ENCODE results near the gene COG7.
A peak's percentile ranks its signal among the peaks of the same experiment; 100 is the strongest.

The COG7 gene

DNA sequence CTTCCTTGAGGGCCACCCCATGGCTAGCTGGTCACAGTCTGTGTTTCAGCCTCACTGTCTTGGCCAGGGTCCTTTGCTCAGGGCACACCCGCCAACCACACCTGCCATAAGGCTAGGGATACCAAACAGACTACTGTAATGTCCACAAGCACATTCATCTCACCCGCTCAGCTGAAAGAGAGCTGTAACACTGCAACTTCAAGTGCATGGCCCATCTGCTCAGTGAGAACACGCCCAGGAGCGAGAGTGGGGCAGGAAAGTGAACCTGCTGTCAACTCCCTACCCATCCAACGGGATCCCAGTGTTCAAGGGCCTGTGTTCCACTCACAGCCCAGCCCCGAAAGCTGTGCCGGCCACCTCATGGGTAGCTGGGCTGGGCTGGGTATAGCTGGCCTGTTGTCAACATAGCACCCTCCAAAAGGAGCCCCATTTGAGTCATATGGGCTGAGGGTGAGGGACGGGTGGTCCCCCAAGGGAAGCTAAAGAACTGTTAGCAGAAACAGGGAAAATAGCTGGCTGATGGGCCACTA lies 95.2 kb downstream of the COG7 start:
- TF ChIP-seq, protein P1, sequence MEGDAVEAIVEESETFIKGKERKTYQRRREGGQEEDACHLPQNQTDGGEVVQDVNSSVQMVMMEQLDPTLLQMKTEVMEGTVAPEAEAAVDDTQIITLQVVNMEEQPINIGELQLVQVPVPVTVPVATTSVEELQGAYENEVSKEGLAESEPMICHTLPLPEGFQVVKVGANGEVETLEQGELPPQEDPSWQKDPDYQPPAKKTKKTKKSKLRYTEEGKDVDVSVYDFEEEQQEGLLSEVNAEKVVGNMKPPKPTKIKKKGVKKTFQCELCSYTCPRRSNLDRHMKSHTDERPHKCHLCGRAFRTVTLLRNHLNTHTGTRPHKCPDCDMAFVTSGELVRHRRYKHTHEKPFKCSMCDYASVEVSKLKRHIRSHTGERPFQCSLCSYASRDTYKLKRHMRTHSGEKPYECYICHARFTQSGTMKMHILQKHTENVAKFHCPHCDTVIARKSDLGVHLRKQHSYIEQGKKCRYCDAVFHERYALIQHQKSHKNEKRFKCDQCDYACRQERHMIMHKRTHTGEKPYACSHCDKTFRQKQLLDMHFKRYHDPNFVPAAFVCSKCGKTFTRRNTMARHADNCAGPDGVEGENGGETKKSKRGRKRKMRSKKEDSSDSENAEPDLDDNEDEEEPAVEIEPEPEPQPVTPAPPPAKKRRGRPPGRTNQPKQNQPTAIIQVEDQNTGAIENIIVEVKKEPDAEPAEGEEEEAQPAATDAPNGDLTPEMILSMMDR (IDR thresholded peaks at IDR 0.05), result no peak
- H3K27ac ChIP-seq, result no peak overlapping the region

DNA sequence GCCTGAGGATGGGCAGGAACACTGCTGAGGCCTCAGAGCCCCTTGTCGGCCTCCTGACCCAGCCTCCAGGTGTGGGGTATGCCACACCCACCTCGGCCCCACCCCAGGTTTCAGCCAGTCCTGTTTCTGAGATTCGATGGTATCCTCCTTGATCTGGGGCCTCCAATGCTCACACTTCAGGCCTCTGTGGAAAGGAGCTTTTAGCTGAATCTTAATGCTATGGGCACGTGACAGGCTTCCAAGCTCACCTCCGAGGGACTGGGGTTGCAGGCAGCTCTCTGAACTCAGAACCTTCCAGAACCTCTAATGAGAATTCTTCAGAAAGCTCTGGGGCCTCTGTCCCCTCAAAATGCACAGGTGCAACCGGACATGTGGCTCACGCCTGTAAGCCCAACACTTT lies 96.0 kb downstream of the COG7 start:
- TF ChIP-seq, protein P1 (IDR thresholded peaks at IDR 0.05), result no peak
- no peak for TF ChIP-seq ZFX (IDR thresholded peaks at IDR 0.05; ENCODE audit: borderline replicate concordance)
- H3K27ac ChIP-seq, result no peak overlapping the region

DNA sequence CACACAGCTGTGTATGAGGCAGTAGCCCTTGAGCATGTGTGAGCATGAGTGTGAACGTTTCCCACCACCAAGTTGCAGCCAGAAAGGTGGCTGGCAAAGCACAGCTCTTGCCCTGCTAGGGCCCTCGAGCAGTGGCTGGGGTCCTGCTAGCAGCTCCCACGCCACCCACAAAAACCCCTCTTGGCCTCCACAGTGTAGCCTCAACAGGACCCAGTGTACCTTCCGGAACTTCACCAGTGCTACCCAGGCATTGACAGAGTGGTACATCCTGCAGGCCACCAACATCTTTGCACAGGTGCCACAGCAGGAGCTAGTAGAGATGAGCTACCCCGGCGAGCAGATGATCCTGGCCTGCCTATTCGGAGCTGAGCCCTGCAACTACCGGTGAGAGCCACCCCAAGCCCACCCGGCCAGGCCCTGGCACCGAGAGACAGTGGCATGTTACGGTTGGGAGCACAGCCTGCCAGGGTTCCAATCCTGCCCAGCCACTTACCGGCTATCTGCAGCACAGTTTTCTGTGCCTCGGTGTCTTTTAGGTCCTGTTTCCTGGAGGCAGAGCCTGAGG lies 97.8 kb downstream of the COG7 start:
- H3K27ac ChIP-seq, result no peak overlapping the region
- TF ChIP-seq ZFX (IDR thresholded peaks at IDR 0.05; ENCODE audit: borderline replicate concordance), result no peak

DNA sequence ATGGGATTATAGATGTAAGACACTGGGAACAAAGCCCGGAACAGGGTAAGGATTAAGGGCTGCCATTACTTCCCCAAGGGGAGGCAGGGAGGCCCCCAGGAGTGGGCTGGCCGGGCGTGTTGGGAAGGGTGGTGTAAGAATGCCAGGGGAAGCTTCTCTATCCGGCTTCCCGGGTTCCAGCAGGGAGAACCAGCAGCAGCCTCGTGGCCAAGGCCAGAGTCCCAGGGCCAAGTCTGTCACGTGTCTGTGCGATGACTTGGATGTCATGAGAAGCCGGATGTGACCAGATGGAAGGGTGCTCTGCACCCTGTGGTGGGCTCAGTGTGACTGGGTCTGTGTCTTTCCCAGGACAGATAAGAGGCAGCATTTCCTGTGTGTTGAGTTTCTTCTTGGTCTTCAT lies 98.7 kb downstream of the COG7 start:
- H3K27ac ChIP-seq, result no peak overlapping the region
- TF ChIP-seq, protein P1 (IDR thresholded peaks at IDR 0.05), result no peak
- no peak for TF ChIP-seq ZFX (IDR thresholded peaks at IDR 0.05; ENCODE audit: borderline replicate concordance)

DNA sequence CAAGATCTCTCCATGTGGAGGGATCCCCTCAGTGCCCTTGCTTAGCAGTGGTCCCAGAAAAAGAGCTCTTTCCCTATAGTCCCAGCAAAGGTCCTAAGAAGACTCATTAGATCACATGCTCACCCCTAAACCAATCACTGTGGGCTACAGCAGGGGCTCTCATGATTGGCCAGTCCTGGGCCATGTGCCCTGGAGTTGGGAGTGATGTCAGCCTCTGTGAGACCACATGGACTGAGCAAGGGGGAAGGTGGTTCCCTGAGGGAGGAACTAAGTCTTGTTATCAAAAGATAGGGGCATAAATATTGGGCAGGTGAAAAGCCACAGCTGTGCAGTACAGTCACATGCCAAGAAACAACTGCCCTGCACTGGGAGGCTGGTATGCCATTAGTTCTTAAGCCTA lies 99.5 kb downstream of the COG7 start:
- TF ChIP-seq, protein P1 (IDR thresholded peaks at IDR 0.05), result no peak
- no peak for TF ChIP-seq ZFX (IDR thresholded peaks at IDR 0.05; ENCODE audit: borderline replicate concordance)
- no peak overlapping the region for H3K27ac ChIP-seq

DNA sequence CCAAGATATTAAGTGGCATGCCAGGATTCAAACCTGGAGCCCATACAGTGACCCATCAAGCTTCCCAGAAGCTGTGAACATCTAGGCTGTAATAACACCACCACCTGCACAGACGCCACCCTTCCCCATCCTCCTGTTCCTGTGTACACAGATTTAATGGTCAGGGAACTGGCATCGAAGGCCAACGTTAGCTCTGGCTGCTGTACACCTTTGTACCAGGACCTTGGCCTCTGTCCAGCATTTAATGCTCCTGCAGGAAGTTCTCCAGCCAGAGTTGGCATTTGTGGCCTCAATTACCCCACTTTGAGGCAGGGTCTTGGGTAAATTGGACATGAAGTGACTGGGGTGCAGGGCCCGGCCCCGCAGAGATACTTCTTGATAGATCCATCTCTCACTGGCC lies 101.6 kb downstream of the COG7 start:
- no peak for TF ChIP-seq ZFX (IDR thresholded peaks at IDR 0.05; ENCODE audit: borderline replicate concordance)
- TF ChIP-seq, protein P1 (IDR thresholded peaks at IDR 0.05), result no peak
- no peak overlapping the region for H3K27ac ChIP-seq

DNA sequence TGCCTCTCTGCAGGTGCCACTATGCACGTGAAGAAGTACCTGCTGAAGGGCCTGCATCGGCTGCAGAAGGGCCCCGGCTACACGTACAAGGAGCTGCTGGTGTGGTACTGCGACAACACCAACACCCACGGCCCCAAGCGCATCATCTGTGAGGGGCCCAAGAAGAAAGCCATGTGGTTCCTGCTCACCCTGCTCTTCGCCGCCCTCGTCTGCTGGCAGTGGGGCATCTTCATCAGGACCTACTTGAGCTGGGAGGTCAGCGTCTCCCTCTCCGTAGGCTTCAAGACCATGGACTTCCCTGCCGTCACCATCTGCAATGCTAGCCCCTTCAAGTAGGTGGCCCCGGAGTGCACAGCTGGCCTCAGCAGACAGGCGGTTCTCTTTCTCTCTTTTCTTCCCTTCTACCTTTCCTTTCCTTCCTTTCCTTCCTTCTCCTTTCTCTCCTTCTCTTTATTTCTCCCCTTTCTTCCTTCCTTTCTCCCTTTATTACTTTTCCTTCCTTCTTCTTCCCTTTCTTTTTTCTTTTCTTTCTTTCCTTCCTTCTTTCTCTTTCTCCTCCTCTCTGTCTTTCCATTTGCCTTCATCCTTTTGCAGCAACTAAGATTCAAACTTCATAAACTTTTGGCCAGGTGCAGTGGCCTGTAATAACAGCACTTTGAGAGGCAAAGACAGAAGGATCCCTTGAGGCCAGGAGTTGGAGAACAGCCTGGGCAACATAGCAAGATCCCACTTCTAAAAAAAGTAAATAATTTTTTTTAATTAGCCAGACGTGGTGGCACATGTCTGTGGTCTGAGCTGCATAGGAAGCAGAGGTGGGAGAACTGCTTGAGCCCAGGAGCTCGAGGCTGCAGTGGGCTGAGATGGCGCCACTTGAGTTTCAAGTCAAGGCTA lies 104.2 kb downstream of the COG7 start:
- no peak for TF ChIP-seq ZFX (IDR thresholded peaks at IDR 0.05; ENCODE audit: borderline replicate concordance)
- TF ChIP-seq, protein P1 (IDR thresholded peaks at IDR 0.05), result peak; percentile 41
- no peak overlapping the region for H3K27ac ChIP-seq

Data from 22Rv1 (cell line).